ENCODE data around the gene FAR1.
"Not testable (repeated sequence)": the region's sequence is repeated elsewhere in the genome, so short reads cannot be mapped to it uniquely, and the experiment has no call there.

FAR1 gene

DNA sequence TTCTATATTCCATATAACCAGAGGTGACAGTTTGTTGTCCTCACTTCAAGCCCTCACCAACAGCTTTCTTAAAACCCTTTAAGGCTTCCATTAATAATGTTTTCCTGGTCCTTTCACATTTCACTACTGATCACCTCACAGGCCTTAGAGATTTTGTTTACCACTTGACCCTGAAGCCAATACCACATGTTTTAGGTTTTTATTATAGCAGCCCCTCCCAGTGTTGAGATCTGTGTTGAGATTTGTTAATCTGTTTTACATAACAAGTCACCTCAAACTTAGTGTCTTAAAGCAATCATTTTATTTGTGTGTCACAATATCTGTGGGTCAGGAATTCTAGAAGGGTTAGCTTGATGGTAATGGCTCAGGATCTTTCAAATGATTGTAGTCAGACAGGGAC lies 49.9 kb downstream of the FAR1 start:
- no peak for DNase-seq

- DNase-seq, result no peak
Measured at GRCh38 chr11:13720940-13721339, 52.5 kb downstream of the FAR1 start.

DNA sequence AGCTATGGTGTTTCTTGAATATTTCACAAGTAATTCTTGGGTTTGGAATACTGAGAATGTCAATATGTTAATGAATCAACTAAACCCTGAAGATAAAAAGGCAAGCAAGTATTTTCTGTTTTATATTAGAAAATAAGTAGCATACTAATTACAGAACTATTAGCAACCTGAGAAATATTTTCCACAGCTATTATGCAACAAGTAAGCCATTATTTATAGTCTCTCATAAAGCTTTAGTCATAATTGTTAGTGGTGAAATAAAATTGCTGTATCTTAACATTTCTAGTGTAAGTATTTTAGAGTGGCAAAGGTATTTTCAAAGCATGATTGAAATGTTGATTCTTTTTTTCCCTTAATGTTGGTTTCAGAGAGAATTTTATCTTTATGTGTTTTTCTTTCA lies 53.3 kb downstream of the FAR1 start:
- DNase-seq, result no peak

DNA sequence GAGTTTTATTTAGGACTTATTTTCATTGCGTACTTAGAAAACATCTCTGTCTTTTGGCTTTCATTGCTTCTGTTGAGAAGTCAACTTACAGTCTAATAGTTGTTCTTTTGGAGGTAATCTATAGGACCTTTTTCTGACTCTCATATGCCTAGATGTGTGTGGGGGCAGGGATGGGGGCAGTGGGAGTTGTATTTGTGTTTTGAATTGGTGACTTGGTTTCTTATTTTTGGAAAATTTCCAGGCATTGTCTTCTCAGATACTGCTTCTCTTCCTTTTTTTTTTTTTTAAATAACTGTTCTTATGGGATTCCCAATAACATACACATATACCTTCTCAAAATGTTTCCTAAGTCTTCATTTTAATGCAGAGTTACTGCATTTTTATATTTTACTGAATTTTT lies 58.0 kb downstream of the FAR1 start:
- DNase-seq, result no peak

DNA sequence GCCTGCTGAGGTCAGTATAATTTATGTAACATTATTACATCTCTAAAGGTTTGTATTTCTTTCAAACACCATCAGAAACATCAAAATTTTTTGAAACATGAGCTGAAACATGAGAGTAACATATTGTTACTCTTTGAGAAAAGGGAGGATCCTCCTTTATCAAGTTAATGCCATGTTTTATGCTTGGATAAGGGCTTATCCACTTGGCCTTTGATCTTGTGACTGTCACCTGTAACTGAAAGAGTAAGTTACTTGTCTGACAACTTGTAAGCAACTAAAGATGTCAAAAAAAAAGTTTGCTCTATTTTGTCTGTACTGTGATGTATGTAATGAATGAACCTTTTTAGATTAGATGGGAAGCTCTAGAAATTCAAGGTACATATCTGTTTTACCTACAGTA lies 59.6 kb downstream of the FAR1 start:
- DNase-seq, result no peak

DNA sequence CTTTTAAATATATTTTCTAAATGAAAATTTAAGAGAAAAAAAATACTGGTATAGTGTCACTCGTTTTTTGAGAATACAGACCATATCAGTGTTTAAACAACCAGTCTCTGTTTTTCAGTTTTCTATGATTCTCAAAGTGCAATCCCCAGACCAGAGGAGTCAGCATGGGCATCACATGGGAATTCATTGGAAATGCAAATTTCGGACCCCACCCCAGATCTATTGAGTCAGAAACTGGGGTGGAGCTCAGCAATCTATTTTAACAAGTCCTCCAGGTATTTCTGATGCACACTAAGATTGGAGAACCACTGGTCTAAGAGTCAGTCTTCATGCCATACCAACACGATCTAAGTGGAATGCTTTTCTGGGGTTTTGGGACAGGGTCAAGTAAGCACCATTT lies 66.1 kb downstream of the FAR1 start:
- no peak for DNase-seq

DNA sequence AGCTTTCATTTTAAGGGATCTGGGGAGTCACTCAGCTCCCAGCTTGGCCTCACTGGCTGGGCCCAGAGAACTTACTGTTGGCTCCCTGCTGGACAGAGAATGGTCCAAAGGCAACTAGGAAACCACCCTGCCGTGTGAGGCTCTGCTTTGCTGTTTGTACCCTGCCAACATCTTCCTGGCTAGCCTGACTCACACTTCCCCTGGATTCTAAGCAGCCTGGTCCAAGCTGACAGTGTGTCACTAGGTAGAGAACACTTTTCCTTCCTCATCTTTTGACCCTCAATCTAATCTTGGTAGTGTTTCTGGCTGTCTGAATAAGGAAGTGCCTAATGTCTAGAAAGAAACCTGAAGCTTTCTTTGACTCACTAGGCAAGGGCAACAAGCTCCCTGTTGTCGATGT lies 76.7 kb downstream of the FAR1 start:
- DNase-seq, result no peak

DNA sequence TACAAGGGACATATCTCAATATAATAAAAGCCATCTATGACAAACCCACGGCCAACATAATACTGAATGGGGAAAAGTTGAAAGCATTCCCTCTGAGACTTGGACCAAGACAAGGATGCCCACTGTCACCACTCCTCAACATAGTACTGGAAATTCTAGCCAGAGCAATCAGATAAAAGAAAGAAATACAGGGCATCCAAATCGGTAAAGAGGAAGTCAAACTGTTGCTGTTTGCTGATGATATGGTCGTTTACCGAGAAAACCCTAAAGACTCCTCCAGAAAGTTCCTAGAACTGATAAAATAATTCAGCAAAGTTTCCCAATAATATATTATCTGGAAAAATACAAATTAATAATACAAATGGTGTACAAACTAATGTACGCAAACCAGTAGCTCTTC lies 84.8 kb downstream of the FAR1 start:
- DNase-seq, result not testable (repeated sequence)

- no peak for DNase-seq
Measured at GRCh38 chr11:13759050-13759449, 90.6 kb downstream of the FAR1 start.

GRCh38 chr11:13760115-13760514 lies 91.6 kb downstream of the FAR1 start:
- no peak for DNase-seq

DNA sequence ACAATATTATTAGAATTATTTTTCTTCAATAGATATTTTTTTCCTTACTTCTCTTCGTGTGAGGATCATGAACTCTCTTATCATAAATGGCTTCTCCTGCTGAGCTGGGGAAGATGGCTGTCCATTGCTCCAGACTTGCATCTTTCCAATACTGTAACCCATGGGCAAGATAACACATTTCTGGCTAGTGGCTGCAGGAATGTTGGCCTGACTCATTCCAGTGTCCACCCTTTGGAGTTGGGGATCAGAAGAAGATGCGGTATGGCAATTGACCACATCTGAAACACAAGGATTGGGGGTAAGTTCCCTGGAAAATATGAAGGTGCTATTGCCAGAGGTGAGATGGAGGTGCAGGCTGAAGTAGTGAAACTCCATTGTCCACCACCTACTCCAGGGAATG lies 92.8 kb downstream of the FAR1 start:
- no peak for DNase-seq

DNA sequence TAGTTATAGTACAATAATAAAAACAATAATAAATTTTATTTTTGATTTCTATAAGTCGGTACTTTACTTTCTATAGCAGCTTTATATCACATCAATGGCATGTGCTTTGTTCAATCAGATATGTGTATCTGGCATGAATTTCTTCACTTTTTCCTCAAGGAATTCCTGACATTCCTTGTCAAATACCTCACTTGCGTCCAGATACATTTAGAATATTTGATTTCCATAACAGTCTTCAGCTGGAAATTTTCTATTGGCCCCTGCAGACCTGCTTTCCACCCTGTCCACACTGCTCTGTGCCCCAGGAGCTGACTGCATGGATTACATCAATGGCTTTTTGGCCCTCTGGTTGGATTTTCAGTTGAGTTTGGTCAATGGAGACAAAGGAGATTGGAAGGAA lies 93.2 kb downstream of the FAR1 start:
- no peak for DNase-seq

GRCh38 chr11:13762718-13763117 lies 94.2 kb downstream of the FAR1 start:
- no peak for DNase-seq

DNA sequence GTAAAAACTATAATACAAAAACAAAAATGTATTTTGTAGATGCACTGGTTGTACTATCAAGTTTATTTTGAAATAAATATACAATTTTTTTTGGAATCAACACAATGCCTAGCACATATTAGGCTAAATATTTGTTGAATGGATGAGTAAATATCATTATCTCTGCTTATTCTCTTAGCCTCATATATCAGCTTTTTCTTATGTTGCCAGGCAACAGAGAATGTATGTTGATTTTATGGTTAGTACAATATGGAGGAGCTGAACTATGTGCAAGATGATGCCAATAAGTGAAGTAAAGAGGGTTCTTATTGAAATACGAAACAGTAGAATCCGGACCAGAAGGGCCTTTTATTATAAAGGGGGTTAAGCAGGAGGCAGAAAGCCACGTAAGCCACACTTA lies 94.9 kb downstream of the FAR1 start:
- no peak for DNase-seq

GRCh38 chr11:13765886-13766285 lies 97.4 kb downstream of the FAR1 start:
- no peak for DNase-seq

DNA sequence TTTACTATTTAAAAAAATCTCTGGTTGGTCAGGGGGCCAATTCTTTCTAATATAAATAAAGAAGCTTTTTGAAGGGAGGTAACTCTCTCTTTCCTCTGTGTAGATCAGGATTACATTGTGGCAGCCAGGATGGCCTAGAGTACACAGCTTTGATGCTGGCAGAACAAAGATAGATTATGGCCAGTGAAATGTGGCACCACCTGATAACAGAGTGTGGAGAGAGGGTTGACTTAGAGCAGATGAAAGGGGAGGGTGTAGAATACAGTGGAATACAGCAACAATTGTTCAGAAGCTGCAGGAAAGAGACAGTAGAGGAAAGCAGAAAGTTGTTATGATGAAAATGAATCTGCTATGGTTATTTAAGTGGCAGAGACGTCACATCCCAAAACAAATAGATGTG lies 99.0 kb downstream of the FAR1 start:
- DNase-seq, result no peak

GRCh38 chr11:13769188-13769587 lies 100.7 kb downstream of the FAR1 start:
- no peak for DNase-seq

- no peak for DNase-seq
Measured at GRCh38 chr11:13771151-13771550, 102.7 kb downstream of the FAR1 start.

DNA sequence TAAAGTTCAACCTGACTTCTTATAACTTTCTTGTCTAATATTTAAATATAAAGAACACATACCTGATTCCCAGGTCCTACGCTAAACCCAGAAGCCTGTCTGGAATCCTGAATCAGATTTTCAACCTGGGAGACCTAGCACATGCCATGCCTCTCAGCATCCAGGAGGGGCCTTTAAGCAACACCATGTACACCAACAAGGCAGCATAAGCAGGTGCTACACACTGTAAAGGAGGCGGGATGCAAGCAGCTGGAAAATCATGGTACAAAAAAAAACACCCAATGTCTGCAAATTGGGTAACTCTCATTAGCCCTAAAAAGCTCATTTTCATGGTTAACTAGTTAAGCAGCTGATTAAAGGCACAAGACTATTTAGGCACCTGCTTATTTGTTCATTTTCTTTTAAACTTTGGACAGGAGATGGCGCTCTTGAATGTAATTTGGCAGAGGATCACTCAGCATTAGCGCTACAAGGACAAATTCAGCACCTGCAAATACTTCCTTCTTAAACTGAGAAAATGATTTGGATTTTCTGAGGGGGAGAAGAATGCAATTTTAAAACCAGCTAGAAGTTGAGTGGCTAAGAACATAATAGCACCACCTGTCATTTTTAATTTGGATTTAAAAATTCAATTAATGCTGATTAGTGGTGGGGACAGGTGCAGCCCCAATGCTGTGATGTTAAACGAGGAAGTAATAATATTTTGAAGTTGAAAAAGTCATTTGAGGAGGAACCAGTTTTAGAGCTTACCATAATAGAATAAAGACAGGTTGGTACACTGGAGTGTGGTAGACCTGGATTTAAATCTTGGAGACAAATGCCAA lies 104.0 kb downstream of the FAR1 start:
- DNase-seq, result no peak

DNA sequence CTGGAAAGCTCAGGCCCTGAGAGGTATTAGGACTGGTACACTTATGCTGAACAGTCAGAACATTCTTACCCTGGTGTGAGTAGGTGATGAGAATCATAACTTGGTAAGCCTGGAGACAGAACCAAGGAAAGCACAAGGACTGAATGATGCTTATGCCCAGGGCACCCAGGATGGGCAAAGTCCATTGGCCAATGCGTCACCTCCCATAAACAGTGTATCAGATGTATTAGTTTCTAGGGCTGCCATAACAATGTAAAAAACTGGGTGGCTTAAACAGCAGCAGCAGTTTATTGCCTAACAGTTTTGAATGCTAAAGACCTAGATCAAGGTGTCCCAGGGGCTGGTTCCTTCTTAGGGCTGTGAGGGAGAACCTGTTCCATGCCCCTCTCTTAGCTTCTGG lies 107.0 kb downstream of the FAR1 start:
- DNase-seq, result no peak

DNA sequence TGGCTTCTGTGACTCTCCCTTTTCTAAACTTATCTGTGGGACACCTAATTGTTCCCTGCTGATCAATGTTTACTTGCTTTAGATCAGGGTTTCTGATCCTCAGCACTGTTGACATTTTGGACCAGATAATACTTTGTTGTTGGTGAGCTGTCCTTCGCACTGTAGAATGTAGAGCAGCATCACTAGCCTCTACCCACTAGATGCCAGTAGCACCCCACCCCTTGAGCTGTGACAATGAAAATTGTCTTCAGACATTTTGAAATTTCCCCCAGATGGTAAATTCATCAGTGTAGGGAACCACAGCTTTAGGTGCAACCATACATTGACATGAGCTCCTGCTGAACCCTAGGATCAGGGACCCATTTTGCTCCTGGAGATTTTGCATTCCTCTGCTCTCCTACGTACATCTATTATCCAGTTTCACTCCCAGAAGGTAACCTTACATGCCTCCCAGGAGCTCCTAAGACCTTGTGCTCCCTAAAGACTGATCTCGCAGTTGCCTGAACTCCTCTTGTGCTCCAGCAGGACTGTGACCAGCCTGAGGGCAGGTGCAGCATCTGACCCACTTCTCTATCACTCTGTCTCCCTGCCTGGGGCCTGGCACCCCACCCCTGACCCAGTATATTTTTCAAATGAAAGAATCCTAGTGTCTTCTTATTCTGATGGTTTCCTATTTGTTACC lies 107.8 kb downstream of the FAR1 start:
- peak; percentile 39 for DNase-seq

DNA sequence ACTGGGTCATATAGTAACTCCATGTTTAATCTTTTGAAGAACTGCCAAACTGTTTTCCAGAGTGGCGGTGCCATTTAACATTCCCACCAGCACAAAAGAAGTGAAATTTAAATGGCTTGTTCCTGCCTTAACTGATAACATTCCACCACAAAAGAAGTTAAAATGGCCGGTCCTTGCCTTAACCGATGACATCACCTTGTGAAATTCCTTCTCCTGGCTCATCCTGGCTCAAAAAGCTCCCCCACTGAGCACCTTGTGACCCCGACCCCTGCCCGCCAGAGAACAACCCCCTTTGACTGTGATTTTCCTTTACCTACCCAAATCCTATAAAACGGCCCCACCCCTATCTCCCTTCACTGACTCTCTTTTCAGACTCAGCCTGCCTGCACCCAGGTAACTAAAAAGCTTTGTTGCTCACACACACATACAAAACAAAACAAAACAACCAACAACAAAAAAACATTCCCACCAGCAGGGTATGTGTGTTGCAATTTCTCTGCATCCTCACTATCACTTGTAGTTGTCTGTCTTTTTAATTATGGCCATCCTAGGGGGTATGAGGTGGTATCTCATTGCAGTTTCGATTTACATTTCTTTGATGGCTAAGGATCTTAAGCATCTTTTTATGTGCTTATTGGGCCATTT lies 109.0 kb downstream of the FAR1 start:
- no peak for DNase-seq

DNA sequence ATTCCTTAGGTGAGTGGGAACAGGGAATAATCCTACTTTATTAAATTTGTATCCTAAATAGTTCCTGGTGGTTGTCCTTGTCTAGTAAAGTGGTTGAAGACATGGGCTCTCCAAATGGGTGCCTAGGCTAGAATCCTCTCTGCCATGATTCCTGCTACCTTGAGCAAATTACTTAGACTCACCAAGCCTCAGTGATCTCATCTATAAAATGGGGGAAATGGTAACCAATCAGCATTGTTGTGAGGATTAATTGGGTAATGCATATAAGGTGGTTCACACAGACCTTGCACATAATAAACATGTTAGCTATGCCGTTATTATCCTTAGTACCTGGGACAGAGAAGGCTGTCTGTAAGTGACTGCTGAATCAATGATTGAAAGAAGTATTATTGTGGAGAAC lies 109.9 kb downstream of the FAR1 start:
- no peak for DNase-seq

- DNase-seq, result no peak
Measured at GRCh38 chr11:13781153-13781552, 112.7 kb downstream of the FAR1 start.

Data from activated CD4-positive, alpha-beta T cell treated with anti-CD3 and anti-CD28 coated beads, Interleukin-2, amount 50 U/mL, for 1 hour (primary cell).